H1 (cell line): ENCODE measurements around the gene PBX3. TPM values are rescaled to one million over a fixed set of nuclear protein-coding genes. Genes with fewer than 3 reads are reported as not detected.

ENCODE experiments used
- RBBP5 ChIP-seq: IDR thresholded peaks from 2 replicates; pipeline ENCODE4 v1.7.1; 2012; ENCODE audit warnings: low read depth, mild to moderate bottlenecking, inconsistent platforms, low read length, moderate library complexity, borderline replicate concordance
- YY1 ChIP-seq: IDR thresholded peaks from 2 replicates; pipeline ENCODE4 v1.6.1; 2011; ENCODE audit warnings: low read depth, mild to moderate bottlenecking, low read length
- polyA plus RNA-seq, 7 experiments: library from polyadenylated mRNA; depleted of rRNA in 3 of 7; stranded (reverse) in 5 of 7; unstranded in 2 of 7; fragments of >200 nt in 5 of 7; fragments of 200-250 nt in 2 of 7; gene quantifications; 1 replicate in 5 of 7; 2 replicates in 1 of 7; 4 replicates in 1 of 7; pipeline versions ENCODE4 v1.2.1 to v1.2.3, GENCODE V29; 2011 to 2013; ENCODE audit warnings: missing spikeins in 2 of 7, mixed read lengths in 2 of 7
- total RNA-seq: library from RNA; stranded (reverse); fragmentation: NEBNext Ultra II Directional; extraction: Animal tissue kit (Norgen Biotek cat#: 25700); gene quantifications from 2 replicates; pipeline ENCODE4 v1.2.1, GENCODE V29; 2021
- TF ChIP-seq, protein P1 (sequence below): IDR thresholded peaks from 2 replicates; pipeline ENCODE4 v1.6.1; 2012; ENCODE audit warnings: inconsistent platforms
- TF ChIP-seq, protein P2 (sequence below): IDR thresholded peaks from 2 replicates; pipeline ENCODE4 v1.6.1; 2012; ENCODE audit warnings: low read length, inconsistent platforms

Gene PBX3
- total and polyA plus RNA-seq, 2 of the 8 experiments (the other 6 are each of a cell fraction or from before 2014, with no cell fraction given), result 22.7 to 44.3 TPM

DNA sequence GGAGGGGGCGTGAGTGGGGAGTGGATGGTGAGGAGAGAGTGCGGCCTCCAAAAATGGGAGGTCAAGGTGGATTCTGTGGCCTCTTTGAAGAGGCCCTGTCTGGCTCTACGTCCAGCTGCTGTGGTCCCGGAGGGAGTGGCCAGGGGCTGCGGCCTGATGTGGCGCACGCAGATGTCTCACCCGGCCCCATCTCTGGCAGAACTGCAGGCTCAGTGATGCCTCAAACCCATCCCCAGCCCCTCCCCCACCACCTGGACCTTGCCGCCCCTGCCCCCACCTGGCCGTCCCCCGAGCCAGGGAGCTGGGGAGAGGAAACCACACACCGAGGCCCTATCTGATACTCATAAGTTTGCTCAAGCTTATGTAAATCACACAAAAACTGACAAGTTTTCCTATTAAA, 267.6 kb downstream of the PBX3 start (continued):
- TF ChIP-seq, protein P1, sequence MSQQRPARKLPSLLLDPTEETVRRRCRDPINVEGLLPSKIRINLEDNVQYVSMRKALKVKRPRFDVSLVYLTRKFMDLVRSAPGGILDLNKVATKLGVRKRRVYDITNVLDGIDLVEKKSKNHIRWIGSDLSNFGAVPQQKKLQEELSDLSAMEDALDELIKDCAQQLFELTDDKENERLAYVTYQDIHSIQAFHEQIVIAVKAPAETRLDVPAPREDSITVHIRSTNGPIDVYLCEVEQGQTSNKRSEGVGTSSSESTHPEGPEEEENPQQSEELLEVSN, result no peak
- TF ChIP-seq, protein P2, sequence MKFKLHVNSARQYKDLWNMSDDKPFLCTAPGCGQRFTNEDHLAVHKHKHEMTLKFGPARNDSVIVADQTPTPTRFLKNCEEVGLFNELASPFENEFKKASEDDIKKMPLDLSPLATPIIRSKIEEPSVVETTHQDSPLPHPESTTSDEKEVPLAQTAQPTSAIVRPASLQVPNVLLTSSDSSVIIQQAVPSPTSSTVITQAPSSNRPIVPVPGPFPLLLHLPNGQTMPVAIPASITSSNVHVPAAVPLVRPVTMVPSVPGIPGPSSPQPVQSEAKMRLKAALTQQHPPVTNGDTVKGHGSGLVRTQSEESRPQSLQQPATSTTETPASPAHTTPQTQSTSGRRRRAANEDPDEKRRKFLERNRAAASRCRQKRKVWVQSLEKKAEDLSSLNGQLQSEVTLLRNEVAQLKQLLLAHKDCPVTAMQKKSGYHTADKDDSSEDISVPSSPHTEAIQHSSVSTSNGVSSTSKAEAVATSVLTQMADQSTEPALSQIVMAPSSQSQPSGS, result no peak
- no peak for TF ChIP-seq YY1
- TF ChIP-seq RBBP5, result no peak
